ENCODE results near the gene CNDP1. TPM values are rescaled to one million over a fixed set of nuclear protein-coding genes. Genes with fewer than 3 reads are reported as not detected.

CNDP1 gene
- total RNA-seq, 2 experiments from 2014 or later, result not detected

DNA sequence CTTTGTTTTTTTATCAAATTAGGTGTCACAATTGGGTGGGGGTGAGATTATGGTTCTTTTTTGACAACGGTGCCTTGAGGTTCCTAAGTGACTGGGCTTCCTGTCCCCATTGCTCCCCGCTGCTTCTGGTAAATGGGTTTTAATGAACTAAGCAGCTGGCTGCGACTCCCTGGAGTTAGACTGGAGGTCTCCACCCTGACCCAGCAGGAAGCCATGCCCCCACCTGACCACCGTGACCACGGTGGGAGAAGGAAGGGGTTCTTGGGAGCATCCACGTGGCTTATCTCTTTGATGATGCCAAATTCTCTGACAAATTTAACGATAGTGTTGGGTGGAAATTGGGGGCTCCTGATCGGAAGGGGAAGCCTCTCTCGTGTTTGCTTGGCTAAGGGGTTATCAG lies 25.9 kb upstream of the CNDP1 start:
- Mint-ChIP-seq H3K27me3 (no peaks in the 10 kb centered on the region), H3K4me3 (no peak overlapping the region), H3K9me3 (no peaks in the 10 kb centered on the region), H3K27ac (no peak overlapping the region), H3K4me1 (ENCODE audit: low read depth) (peaks cover 2% of the 10 kb centered on the region), H3K36me3 (ENCODE audit: low read depth) (peaks cover 57% of the 10 kb centered on the region)
- TF ChIP-seq, protein P1, sequence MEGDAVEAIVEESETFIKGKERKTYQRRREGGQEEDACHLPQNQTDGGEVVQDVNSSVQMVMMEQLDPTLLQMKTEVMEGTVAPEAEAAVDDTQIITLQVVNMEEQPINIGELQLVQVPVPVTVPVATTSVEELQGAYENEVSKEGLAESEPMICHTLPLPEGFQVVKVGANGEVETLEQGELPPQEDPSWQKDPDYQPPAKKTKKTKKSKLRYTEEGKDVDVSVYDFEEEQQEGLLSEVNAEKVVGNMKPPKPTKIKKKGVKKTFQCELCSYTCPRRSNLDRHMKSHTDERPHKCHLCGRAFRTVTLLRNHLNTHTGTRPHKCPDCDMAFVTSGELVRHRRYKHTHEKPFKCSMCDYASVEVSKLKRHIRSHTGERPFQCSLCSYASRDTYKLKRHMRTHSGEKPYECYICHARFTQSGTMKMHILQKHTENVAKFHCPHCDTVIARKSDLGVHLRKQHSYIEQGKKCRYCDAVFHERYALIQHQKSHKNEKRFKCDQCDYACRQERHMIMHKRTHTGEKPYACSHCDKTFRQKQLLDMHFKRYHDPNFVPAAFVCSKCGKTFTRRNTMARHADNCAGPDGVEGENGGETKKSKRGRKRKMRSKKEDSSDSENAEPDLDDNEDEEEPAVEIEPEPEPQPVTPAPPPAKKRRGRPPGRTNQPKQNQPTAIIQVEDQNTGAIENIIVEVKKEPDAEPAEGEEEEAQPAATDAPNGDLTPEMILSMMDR (IDR thresholded peaks at IDR 0.05), result no peak
- ChIA-PET CTCF (interaction anchor here (1.0 kb wide), 1 partner anchor 10 kb away, joined by 3 read pairs; no protein-coding TSS in a partner anchor), POLR2A (no interaction called here)
- intact Hi-C loops (cut with micrococcal nuclease), result no loop called here
- ATAC-seq (no peak), DNase-seq (no peak)

DNA sequence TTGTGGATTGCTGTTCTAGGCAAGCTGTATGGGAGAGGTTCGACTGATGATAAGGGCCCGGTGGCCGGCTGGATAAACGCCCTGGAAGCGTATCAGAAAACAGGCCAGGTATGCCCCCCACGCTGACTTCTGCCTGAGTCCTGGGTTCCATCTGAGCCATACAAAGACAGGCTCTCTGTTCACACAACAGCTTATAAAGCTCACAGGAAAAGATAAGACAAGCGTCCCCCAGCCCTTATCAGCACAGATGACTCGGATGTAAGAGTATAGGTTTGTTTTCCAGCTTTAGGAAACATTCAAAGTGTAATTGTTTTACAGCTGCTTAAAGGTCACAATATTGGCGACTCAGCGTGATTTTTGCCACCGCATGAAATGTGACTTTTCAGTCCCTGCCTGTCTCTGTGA lies 25.5 kb upstream of the CNDP1 start:
- ChIA-PET POLR2A (no interaction called here), CTCF (interaction anchor here (1.0 kb wide), 1 partner anchor 10 kb away, joined by 3 read pairs; no protein-coding TSS in a partner anchor)
- Mint-ChIP-seq H3K27ac (no peak overlapping the region), H3K4me1 (ENCODE audit: low read depth) (peaks cover 2% of the 10 kb centered on the region), H3K36me3 (ENCODE audit: low read depth) (peaks cover 57% of the 10 kb centered on the region), H3K9me3 (no peaks in the 10 kb centered on the region), H3K4me3 (no peak overlapping the region), H3K27me3 (no peaks in the 10 kb centered on the region)
- intact Hi-C loops (cut with micrococcal nuclease), result no loop called here
- no peak for DNase-seq
- TF ChIP-seq, protein P1 (IDR thresholded peaks at IDR 0.05), result no peak
- ATAC-seq, result no peak

DNA sequence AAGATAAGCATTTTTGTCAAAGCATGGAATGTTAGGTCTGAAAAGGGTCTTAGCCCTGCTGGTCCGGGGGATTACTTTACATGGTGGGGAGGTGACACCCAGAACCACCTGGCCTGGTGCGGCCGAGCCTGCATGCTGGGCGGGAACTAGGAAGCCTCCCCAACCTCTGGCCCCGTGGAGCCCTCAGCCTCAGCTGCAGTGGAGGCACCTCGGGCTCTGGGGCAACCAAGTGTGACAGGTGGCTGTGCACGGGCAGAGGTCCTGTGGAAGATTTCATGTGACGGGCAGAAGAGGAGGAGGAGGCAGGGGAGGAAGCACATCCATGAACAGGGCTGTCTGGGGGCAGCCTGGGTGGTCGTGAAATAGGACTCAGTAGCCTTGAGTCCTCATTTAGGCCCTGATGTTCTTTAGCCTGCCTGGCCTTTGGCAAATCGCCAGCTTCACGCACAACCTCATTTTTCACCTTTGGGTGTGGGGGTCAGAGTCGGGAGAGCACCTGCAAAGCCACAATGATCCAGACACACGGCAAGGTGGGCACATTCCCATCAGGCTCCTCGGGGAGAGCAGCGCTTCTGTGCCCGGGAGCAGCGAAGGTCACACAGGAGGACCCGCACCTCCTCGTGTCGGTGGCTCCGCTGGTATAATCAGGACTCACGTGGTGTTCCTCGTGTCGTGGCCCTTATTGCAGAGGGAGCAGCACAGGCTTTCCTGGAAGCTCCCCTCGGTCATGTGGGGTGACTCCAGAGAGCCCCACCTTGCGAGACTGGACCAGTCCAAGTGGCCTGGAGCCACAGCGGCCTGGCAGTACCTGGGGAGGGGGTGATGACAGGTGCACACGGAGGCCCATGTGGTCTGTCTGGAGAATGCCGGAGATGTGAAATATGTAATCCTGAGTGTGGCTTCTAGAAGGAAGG lies 24.2 kb upstream of the CNDP1 start:
- POLR2A ChIA-PET, result no interaction called here
- H3K4me3 Mint-ChIP-seq, result no peak overlapping the region
- CTCF ChIA-PET, result no interaction called here
- H3K27ac Mint-ChIP-seq, result no peak overlapping the region
- DNase-seq (no peak), ATAC-seq (no peak)
- H3K36me3 Mint-ChIP-seq (ENCODE audit: low read depth), result peaks cover 61% of the 10 kb centered on the region
- H3K9me3 Mint-ChIP-seq, result no peaks in the 10 kb centered on the region
- intact Hi-C loops (cut with micrococcal nuclease), result no loop called here
- no peaks in the 10 kb centered on the region for H3K4me1 Mint-ChIP-seq (ENCODE audit: low read depth)
- TF ChIP-seq, protein P1 (IDR thresholded peaks at IDR 0.05), result no peak
- no peaks in the 10 kb centered on the region for H3K27me3 Mint-ChIP-seq

DNA sequence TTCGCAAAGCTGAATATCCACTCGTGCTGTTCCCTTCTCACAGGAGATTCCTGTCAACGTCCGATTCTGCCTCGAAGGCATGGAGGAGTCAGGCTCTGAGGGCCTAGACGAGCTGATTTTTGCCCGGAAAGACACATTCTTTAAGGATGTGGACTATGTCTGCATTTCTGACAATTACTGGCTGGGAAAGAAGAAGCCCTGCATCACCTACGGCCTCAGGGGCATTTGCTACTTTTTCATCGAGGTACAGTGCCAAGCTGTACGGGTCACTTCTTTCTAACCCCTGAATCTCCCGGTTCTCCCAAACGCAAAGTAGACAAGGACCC lies 23.6 kb upstream of the CNDP1 start:
- H3K4me1 Mint-ChIP-seq (ENCODE audit: low read depth), result no peaks in the 10 kb centered on the region
- no peaks in the 10 kb centered on the region for H3K27me3 Mint-ChIP-seq
- no peaks in the 10 kb centered on the region for H3K9me3 Mint-ChIP-seq
- ATAC-seq, result no peak
- peaks cover 60% of the 10 kb centered on the region for H3K36me3 Mint-ChIP-seq (ENCODE audit: low read depth)
- intact Hi-C loops (cut with micrococcal nuclease), result no loop called here
- H3K4me3 Mint-ChIP-seq, result no peak overlapping the region
- H3K27ac Mint-ChIP-seq, result no peak overlapping the region
- ChIA-PET POLR2A (no interaction called here), CTCF (no interaction called here)
- no peak for DNase-seq
- TF ChIP-seq, protein P1 (IDR thresholded peaks at IDR 0.05), result no peak

DNA sequence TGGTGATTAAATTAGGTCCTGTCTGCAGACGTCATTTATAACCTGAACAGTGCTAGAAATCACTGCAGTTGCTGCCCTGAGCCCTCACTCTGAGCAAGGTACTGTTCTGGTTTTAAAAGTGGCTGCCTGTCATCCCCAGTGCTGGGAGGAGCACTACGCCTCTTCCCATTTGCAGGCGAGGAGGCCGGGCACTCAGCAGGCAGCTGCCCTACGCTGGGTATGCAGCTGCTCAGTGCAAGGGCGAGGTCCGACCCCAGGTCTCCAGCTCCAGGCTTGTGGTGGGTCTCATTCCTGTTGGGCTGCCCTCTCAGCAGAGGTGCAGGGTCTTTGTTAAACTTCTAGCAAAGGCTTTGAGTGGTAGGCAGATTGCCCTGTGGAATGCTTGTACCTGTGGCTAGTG lies 22.5 kb upstream of the CNDP1 start:
- ChIA-PET POLR2A (interaction anchor here (1.0 kb wide), 1 partner anchor 9 kb away, joined by 3 read pairs; no protein-coding TSS in a partner anchor), CTCF (no interaction called here)
- Mint-ChIP-seq H3K36me3 (ENCODE audit: low read depth) (peaks cover 55% of the 10 kb centered on the region), H3K27ac (no peak overlapping the region), H3K4me1 (ENCODE audit: low read depth) (no peaks in the 10 kb centered on the region), H3K27me3 (no peaks in the 10 kb centered on the region), H3K9me3 (no peaks in the 10 kb centered on the region), H3K4me3 (no peak overlapping the region)
- no peak for DNase-seq
- ATAC-seq, result no peak
- intact Hi-C loops (cut with micrococcal nuclease), result no loop called here
- TF ChIP-seq, protein P1 (IDR thresholded peaks at IDR 0.05), result no peak
